Spleen (tissue), 11 donors: ENCODE data around the gene HELZ2. TPM values are rescaled to one million over a fixed set of nuclear protein-coding genes. Genes with fewer than 3 reads are reported as not detected.
"Not testable (repeated sequence)": the region's sequence is repeated elsewhere in the genome, so short reads cannot be mapped to it uniquely, and the experiment has no call there.

ENCODE experiments used
- DNase-seq: peaks from one replicate; pipeline ENCODE4 v3.0.0-alpha.2; 2020
- H3K27ac ChIP-seq, 8 donors: fragments of 200-600 bp; sonication (generic) in 7 of 8; 1 replicate in 4 of 8; 2 replicates in 4 of 8; pipeline versions ENCODE4 v1.5.0 to v1.8.0; 2016 to 2021; ENCODE audit warnings: inconsistent platforms in 4 of 8, mild to moderate bottlenecking in 4 of 8, moderate library complexity in 1 of 8
- H3K27me3 ChIP-seq, 7 donors: fragments of 200-600 bp; sonication (generic) in 6 of 7; replicated peaks in 1 of 7; 1 replicate in 4 of 7; 2 replicates in 3 of 7; pipeline versions ENCODE4 v1.5.0 to v1.8.0; 2016 to 2021; ENCODE audit warnings: inconsistent platforms in 3 of 7, mild to moderate bottlenecking in 1 of 7
- H3K36me3 ChIP-seq, 6 donors: fragments of 200-600 bp; sonication (generic) in 5 of 6; 1 replicate in 4 of 6; 2 replicates in 2 of 6; pipeline versions ENCODE4 v1.5.0 to v1.8.0; 2016 to 2021; ENCODE audit warnings: inconsistent platforms in 2 of 6
- H3K4me1 ChIP-seq, 6 donors: fragments of 200-600 bp; sonication (generic) in 5 of 6; 1 replicate in 3 of 6; 2 replicates in 3 of 6; pipeline versions ENCODE4 v1.5.0 to v1.8.0; 2016 to 2021; ENCODE audit warnings: inconsistent platforms in 3 of 6
- H3K4me3 ChIP-seq, 8 donors: fragments of 200-600 bp; sonication (generic) in 7 of 8; 1 replicate in 4 of 8; 2 replicates in 4 of 8; pipeline versions ENCODE4 v1.5.0 to v1.8.0; 2016 to 2021; ENCODE audit warnings: inconsistent platforms in 4 of 8, mild to moderate bottlenecking in 4 of 8, moderate library complexity in 2 of 8
- H3K9me3 ChIP-seq, 8 donors: fragments of 200-600 bp; sonication (generic) in 7 of 8; 1 replicate in 4 of 8; 2 replicates in 4 of 8; pipeline versions ENCODE4 v1.5.0 to v1.8.0; 2016 to 2021; ENCODE audit warnings: inconsistent platforms in 4 of 8
- CTCF ChIP-seq, 11 experiments: fragments of 200-600 bp in 7 of 11; fragments of 450-650 bp in 4 of 11; sonication (generic) in 4 of 11; IDR thresholded peaks in 8 of 11; conservative IDR thresholded peaks in 3 of 11; 1 replicate in 7 of 11; 2 replicates in 4 of 11; pipeline versions ENCODE4 v1.4.0 to v1.8.0; 2016 to 2021; ENCODE audit warnings: antibody characterized with exemption in 11 of 11, inconsistent platforms in 4 of 11, mild to moderate bottlenecking in 1 of 11
- POLR2A ChIP-seq, 3 donors: fragments of 450-650 bp; IDR thresholded peaks; one replicate each; pipeline ENCODE4 v1.5.1; 2017; ENCODE audit warnings: antibody characterized with exemption in 3 of 3, mild to moderate bottlenecking in 1 of 3
- POLR2AphosphoS5 ChIP-seq, 3 donors: sonication (generic); formaldehyde crosslinking; IDR thresholded peaks; one replicate each; pipeline ENCODE4 v1.5.1; 2017; ENCODE audit warnings: antibody characterized with exemption in 3 of 3
- WGBS, 5 donors: extraction: QIAGEN DNeasy Blood & Tissue Kit in 3 of 5; methylation state at CpG; one replicate each; pipeline versions ENCODE4 v1.1.5 to v1.1.7; 2013 to 2018; 5-methylcytosine and 5-hydroxymethylcytosine counted together
- intact Hi-C: fragments of 100-400 bp; cut with DNase I; formaldehyde crosslinking; loops from one replicate; pipeline ENCODE4 v1.15.0; 2023; ENCODE audit warnings: low total_unique reads
- polyA plus RNA-seq, 3 donors: library from polyadenylated mRNA; stranded (reverse); fragments of 200-250 nt; gene quantifications; one replicate each; pipeline ENCODE4 v1.2.1, GENCODE V29; 2013
- total RNA-seq, 7 donors: library from RNA; depleted of rRNA in 3 of 7; stranded (reverse); fragments of >200 nt in 3 of 7; fragmentation: NEBNext Ultra II Directional in 4 of 7; extraction: Animal tissue kit (Norgen Biotek cat#: 25700) in 4 of 7; gene quantifications; one replicate each; pipeline versions ENCODE4 v1.1.0 to v1.2.1, GENCODE V29; 2016 to 2021
- donor health status: healthy with polysubstance abuse.
- donor health status: DM: no; HTN: no; CAD: no; lungs with moderate emphysema.
- donor health status: DM: no; HTN: no; CAD: no.
- donor health status: Bipolar disorder and iron deficiency.
- donor health status: healthy.
- donor health status: DM: no; HTN: no; CAD: no.
- donor health status: DM: yes; HTN: yes; CAD: no.

Gene HELZ2
- total and polyA plus RNA-seq, 10 donors: 4.3 to 120 (median 62.6) TPM

GRCh38 chr20:63602321-63602720, 28.3 kb upstream of the HELZ2 start:
- peaks cover 0 to 76% (median 52%) of the 10 kb centered on the region in 6 donors for H3K36me3 ChIP-seq
- TF ChIP-seq CTCF (IDR thresholded peaks at IDR 0.05 in 8 of 11, conservative IDR thresholded peaks at IDR 0.05 in 3 of 11): no peak
- no peak for TF ChIP-seq POLR2AphosphoS5 (IDR thresholded peaks at IDR 0.05)
- no peak for TF ChIP-seq POLR2A (IDR thresholded peaks at IDR 0.05)
- intact Hi-C loops: no loop called here

GRCh38 chr20:63601679-63602078, 27.6 kb upstream of the HELZ2 start:
- H3K4me1 ChIP-seq: peaks cover 0 to 21% (median 2%) of the 10 kb centered on the region in 6 donors
- peak overlapping the region in 1 of 8 donors; percentile 17 for H3K27ac ChIP-seq
- H3K9me3 ChIP-seq, H3K4me3 ChIP-seq, intact Hi-C loops, H3K27me3 ChIP-seq, DNase-seq: not testable (repeated sequence)
- peaks cover 0 to 83% (median 57%) of the 10 kb centered on the region in 6 donors for H3K36me3 ChIP-seq
- 30 to 58% (median 42%) methylated on average over 7 to 8 of the region's 8 CpGs for WGBS, 5 donors

More at GRCh38 chr20:63602321-63602720, 28.3 kb upstream of the HELZ2 start:
- Histone ChIP-seq H3K4me3 (no peak overlapping the region), H3K4me1 (peaks cover 0 to 24% (median 2%) of the 10 kb centered on the region in 6 donors), H3K27me3 (no peaks in the 10 kb centered on the region), H3K9me3 (no peaks in the 10 kb centered on the region), H3K27ac (peak overlapping the region in 1 of 8 donors; percentile 17)
- 60 to 71% (median 68%) methylated on average over 3 of the region's 3 CpGs for WGBS, 5 donors
- DNase-seq: no peak

GRCh38 chr20:63599396-63600050, 25.5 kb upstream of the HELZ2 start:
- no peak for DNase-seq
- Histone ChIP-seq H3K27ac (no peak overlapping the region), H3K4me1 (peaks cover 0 to 12% (median 0%) of the 10 kb centered on the region in 6 donors), H3K9me3 (no peaks in the 10 kb centered on the region), H3K4me3 (no peak overlapping the region), H3K36me3 (peaks cover 0 to 100% (median 74%) of the 10 kb centered on the region in 6 donors), H3K27me3 (no peaks in the 10 kb centered on the region)
- TF ChIP-seq CTCF (IDR thresholded peaks at IDR 0.05 in 8 of 11, conservative IDR thresholded peaks at IDR 0.05 in 3 of 11): no peak
- TF ChIP-seq POLR2A (IDR thresholded peaks at IDR 0.05): no peak
- TF ChIP-seq POLR2AphosphoS5 (IDR thresholded peaks at IDR 0.05): no peak
- intact Hi-C loops: no loop called here
- 93 to 96% (median 96%) methylated on average over 27 of the region's 27 CpGs for WGBS, 5 donors

GRCh38 chr20:63598479-63599395, 24.7 kb upstream of the HELZ2 start:
- WGBS, 5 donors: 91 to 94% (median 92%) methylated on average over 32 to 33 of the region's 33 CpGs
- no peak overlapping the region for H3K4me3 ChIP-seq
- H3K27me3 ChIP-seq: no peaks in the 10 kb centered on the region
- intact Hi-C loops: no loop called here
- no peak for DNase-seq
- no peak overlapping the region for H3K27ac ChIP-seq
- H3K36me3 ChIP-seq: peaks cover 0 to 100% (median 78%) of the 10 kb centered on the region in 6 donors
- TF ChIP-seq POLR2A (IDR thresholded peaks at IDR 0.05) (no peak), POLR2AphosphoS5 (IDR thresholded peaks at IDR 0.05) (no peak), CTCF (IDR thresholded peaks at IDR 0.05 in 8 of 11, conservative IDR thresholded peaks at IDR 0.05 in 3 of 11) (no peak)
- no peaks in the 10 kb centered on the region for H3K9me3 ChIP-seq
- peaks cover 0 to 12% (median 0%) of the 10 kb centered on the region in 6 donors for H3K4me1 ChIP-seq
